Right lobe of liver (tissue), 4 donors: ENCODE measurements around the gene DPP6.

Experiments used
- CTCF ChIP-seq, 4 donors: fragments of 200-600 bp in 3 of 4; fragments of 450-650 bp in 1 of 4; IDR thresholded peaks; one replicate each; pipeline versions ENCODE4 v1.5.1 to v1.8.0; 2016 to 2022; ENCODE audit warnings: antibody characterized with exemption in 4 of 4, mild to moderate bottlenecking in 2 of 4
- POLR2A ChIP-seq: fragments of 450-650 bp; IDR thresholded peaks from one replicate; pipeline ENCODE4 v1.6.1; 2017; ENCODE audit warnings: antibody characterized with exemption, mild to moderate bottlenecking
- donor health status: DM: no; HTN: no; CAD: no.
- donor health status: DM: no; HTN: no; CAD: no.
- donor health status: DM: no; HTN: yes; CAD: no.

- TF ChIP-seq CTCF (IDR thresholded peaks at IDR 0.05) (peak; percentile 52 to 75 (median 66)), POLR2A (no peak)
Measured at GRCh38 chr7:154503962-154504550, 451.9 kb downstream of the DPP6 start.
